Measurements from ENCODE around the gene SPRR5.

The SPRR5 gene

GRCh38 chr1:152933196-152933595 is 13.8 kb upstream of the SPRR5 start:
- Histone ChIP-seq H3K4me3 (no peak overlapping the region), H3K9me3 (ENCODE audit: low read depth, low read length) (no peaks in the 10 kb centered on the region), H3K36me3 (ENCODE audit: insufficient read depth, low read length) (no peaks in the 10 kb centered on the region), H3K9ac (ENCODE audit: insufficient read length) (no peak overlapping the region), H3K27ac (no peak overlapping the region)
- TF ChIP-seq FOXP2 (optimal IDR thresholded peaks at IDR 0.05; ENCODE audit: control extremely low read depth, extremely low read length, insufficient read depth): no peak
- no peak for TF ChIP-seq EZH2 (IDR thresholded peaks at IDR 0.05)
- no peak for TF ChIP-seq POLR2AphosphoS5 (IDR thresholded peaks at IDR 0.05; ENCODE audit: borderline replicate concordance, low read depth, low read length)
- DNase-seq (ENCODE audit: low read depth, low spot score): no peak

GRCh38 chr1:152940614-152941013 is 6.4 kb upstream of the SPRR5 start:
- no peak for DNase-seq (ENCODE audit: low read depth, low spot score)

DNA sequence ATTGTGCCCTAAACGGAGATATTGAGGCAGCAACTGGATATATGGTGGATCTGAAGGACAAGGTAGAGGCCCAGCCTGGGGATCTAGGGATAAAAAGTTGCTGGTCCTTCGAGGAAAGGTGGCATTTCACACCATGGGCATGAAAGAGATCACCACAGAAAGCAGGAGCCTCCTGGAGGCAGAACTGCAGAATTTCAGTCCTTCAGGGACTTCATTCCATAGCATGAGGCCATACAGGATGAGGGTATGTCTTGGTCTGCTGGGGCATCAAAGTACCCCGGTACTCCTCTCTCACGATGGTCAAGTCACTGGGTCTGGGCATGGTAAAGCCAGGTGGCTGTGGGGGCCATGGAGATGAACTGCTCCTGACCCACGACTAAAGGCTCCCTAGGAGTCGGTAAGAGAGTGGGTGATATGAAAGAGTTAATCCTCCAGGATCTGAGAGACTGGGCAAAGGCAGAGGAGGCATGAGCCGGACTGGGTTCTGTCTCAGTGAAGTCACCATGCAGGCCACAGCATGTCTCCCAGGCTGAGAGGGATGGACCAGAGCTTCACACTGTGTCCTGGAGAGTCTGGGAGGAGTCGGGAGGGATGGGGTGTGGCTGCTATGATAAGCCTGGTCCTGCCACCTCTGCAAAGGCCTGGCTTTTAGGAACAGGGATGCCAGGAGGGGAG is 5.8 kb upstream of the SPRR5 start:
- TF ChIP-seq POLR2AphosphoS5 (IDR thresholded peaks at IDR 0.05; ENCODE audit: borderline replicate concordance, low read depth, low read length) (no peak), FOXP2 (optimal IDR thresholded peaks at IDR 0.05; ENCODE audit: control extremely low read depth, extremely low read length, insufficient read depth) (no peak), EZH2 (IDR thresholded peaks at IDR 0.05) (no peak)
- H3K4me3 ChIP-seq: no peak overlapping the region
- DNase-seq (ENCODE audit: low read depth, low spot score): no peak

More at GRCh38 chr1:152940614-152941013, 6.4 kb upstream of the SPRR5 start:
- TF ChIP-seq FOXP2 (optimal IDR thresholded peaks at IDR 0.05; ENCODE audit: control extremely low read depth, extremely low read length, insufficient read depth) (no peak), POLR2AphosphoS5 (IDR thresholded peaks at IDR 0.05; ENCODE audit: borderline replicate concordance, low read depth, low read length) (no peak), EZH2 (IDR thresholded peaks at IDR 0.05) (no peak)
- H3K36me3 ChIP-seq (ENCODE audit: insufficient read depth, low read length): no peaks in the 10 kb centered on the region
- H3K9ac ChIP-seq (ENCODE audit: insufficient read length): no peak overlapping the region
- no peaks in the 10 kb centered on the region for H3K9me3 ChIP-seq (ENCODE audit: low read depth, low read length)
- no peak overlapping the region for H3K4me3 ChIP-seq
- H3K27ac ChIP-seq: no peak overlapping the region

GRCh38 chr1:152942161-152942560 is 4.8 kb upstream of the SPRR5 start:
- Histone ChIP-seq H3K36me3 (ENCODE audit: insufficient read depth, low read length) (no peaks in the 10 kb centered on the region), H3K4me3 (no peak overlapping the region), H3K27ac (no peak overlapping the region), H3K9me3 (ENCODE audit: low read depth, low read length) (no peaks in the 10 kb centered on the region), H3K9ac (ENCODE audit: insufficient read length) (no peak overlapping the region)
- TF ChIP-seq POLR2AphosphoS5 (IDR thresholded peaks at IDR 0.05; ENCODE audit: borderline replicate concordance, low read depth, low read length) (no peak), FOXP2 (optimal IDR thresholded peaks at IDR 0.05; ENCODE audit: control extremely low read depth, extremely low read length, insufficient read depth) (no peak), EZH2 (IDR thresholded peaks at IDR 0.05) (no peak)
- no peak for DNase-seq (ENCODE audit: low read depth, low spot score)

More for the DNA sequence above, 5.8 kb upstream of the SPRR5 start:
- Histone ChIP-seq H3K27ac (no peak overlapping the region), H3K9ac (ENCODE audit: insufficient read length) (no peak overlapping the region), H3K36me3 (ENCODE audit: insufficient read depth, low read length) (no peaks in the 10 kb centered on the region), H3K9me3 (ENCODE audit: low read depth, low read length) (no peaks in the 10 kb centered on the region)

DNA sequence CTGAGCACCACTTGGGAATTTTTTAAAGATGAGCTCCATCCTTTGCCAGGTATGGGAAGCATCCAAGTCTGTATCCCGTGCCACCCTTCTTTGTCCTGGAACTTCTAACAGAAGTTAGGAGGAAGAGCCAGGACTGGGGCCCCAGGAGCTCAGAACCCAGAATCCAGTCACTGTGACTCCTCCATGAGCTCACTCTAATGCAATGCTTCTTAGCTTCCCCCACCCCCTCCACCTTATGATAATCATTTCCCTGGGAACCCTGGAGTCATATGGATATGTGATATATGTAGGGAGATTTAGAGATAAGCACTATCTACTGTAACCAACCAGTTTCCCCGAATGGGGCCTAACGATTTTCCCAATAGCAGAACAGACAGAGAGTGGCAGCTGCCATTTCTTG is 758 bp upstream of the SPRR5 start:
- no peaks in the 10 kb centered on the region for H3K36me3 ChIP-seq (ENCODE audit: insufficient read depth, low read length)
- H3K27ac ChIP-seq: no peak overlapping the region
- no peak overlapping the region for H3K9ac ChIP-seq (ENCODE audit: insufficient read length)
- H3K4me3 ChIP-seq: no peak overlapping the region
- TF ChIP-seq EZH2 (IDR thresholded peaks at IDR 0.05) (no peak), POLR2AphosphoS5 (IDR thresholded peaks at IDR 0.05; ENCODE audit: borderline replicate concordance, low read depth, low read length) (no peak), FOXP2 (optimal IDR thresholded peaks at IDR 0.05; ENCODE audit: control extremely low read depth, extremely low read length, insufficient read depth) (no peak)
- no peak for DNase-seq (ENCODE audit: low read depth, low spot score)
- no peaks in the 10 kb centered on the region for H3K9me3 ChIP-seq (ENCODE audit: low read depth, low read length)

DNA sequence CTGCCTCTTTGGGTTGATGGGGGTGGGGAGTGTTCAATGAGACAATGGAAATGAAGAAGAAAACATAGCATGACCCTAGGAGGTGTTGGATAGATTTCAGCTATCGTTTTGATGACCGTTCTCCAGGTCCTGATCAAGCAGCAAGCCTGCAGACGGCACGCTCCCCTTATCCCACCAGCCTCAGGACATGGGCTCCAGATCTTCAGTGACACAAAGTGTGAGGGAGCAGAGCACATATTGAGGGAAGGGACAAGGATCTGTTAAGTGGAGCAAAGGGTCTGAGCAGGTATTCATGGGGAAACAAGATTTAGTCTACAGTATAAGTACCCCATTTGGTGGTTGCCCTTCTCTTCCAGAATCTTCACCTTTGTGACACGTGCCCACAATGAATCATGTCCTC is 4.7 kb downstream of the SPRR5 start:
- TF ChIP-seq POLR2AphosphoS5 (IDR thresholded peaks at IDR 0.05; ENCODE audit: borderline replicate concordance, low read depth, low read length) (no peak), EZH2 (IDR thresholded peaks at IDR 0.05) (no peak), FOXP2 (optimal IDR thresholded peaks at IDR 0.05; ENCODE audit: control extremely low read depth, extremely low read length, insufficient read depth) (no peak)
- no peaks in the 10 kb centered on the region for H3K9me3 ChIP-seq (ENCODE audit: low read depth, low read length)
- H3K4me3 ChIP-seq: no peak overlapping the region
- no peak overlapping the region for H3K9ac ChIP-seq (ENCODE audit: insufficient read length)
- no peaks in the 10 kb centered on the region for H3K36me3 ChIP-seq (ENCODE audit: insufficient read depth, low read length)
- no peak for DNase-seq (ENCODE audit: low read depth, low spot score)
- H3K27ac ChIP-seq: no peak overlapping the region

DNA sequence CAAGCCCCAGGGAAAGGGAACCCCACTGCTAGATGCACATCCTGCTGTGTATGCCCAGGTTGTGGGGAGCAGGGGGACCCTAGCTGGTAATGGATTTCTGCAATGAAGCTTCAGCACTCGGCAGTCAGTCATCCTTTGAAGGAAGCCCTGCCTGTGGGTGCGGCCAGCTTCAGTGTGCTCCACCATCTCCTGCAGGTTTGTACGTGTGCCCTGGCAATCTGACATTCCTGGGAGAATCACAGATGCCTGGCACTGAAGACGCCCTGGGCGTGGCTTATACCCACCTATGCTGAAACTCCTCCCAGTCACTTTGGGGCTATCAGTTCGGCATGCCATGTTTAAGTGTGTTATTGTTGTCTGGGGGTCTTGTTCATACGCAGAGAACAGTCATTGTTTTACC is 6.8 kb downstream of the SPRR5 start:
- DNase-seq (ENCODE audit: low read depth, low spot score): no peak

DNA sequence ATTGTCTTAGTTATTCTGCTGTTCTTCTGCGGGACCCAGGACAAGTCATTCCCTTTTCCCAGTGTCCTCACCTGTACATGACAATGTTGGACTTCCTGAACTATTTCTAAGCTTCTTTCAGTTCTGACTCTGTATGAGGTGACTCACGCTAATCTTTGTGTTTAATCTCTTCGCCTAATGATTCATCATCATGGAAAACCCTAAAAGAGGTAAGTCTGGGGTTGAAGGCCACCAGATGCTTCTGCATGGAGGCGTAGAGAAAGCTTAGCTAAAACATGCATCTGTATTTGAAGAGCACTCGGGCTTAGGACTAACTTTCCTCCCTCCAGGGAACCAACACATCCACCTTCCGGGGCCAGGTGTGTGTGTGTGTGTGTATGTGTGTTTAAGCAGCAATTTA is 7.4 kb downstream of the SPRR5 start:
- DNase-seq (ENCODE audit: low read depth, low spot score): no peak
- no peak for TF ChIP-seq POLR2AphosphoS5 (IDR thresholded peaks at IDR 0.05; ENCODE audit: borderline replicate concordance, low read depth, low read length)
- no peak for TF ChIP-seq EZH2 (IDR thresholded peaks at IDR 0.05)
- no peak for TF ChIP-seq FOXP2 (optimal IDR thresholded peaks at IDR 0.05; ENCODE audit: control extremely low read depth, extremely low read length, insufficient read depth)
- Histone ChIP-seq H3K9me3 (ENCODE audit: low read depth, low read length) (no peaks in the 10 kb centered on the region), H3K4me3 (no peak overlapping the region), H3K36me3 (ENCODE audit: insufficient read depth, low read length) (no peaks in the 10 kb centered on the region), H3K9ac (ENCODE audit: insufficient read length) (no peak overlapping the region), H3K27ac (no peak overlapping the region)

More for the DNA sequence above, 6.8 kb downstream of the SPRR5 start:
- no peak overlapping the region for H3K9ac ChIP-seq (ENCODE audit: insufficient read length)
- H3K27ac ChIP-seq: no peak overlapping the region
- H3K9me3 ChIP-seq (ENCODE audit: low read depth, low read length): no peaks in the 10 kb centered on the region
- TF ChIP-seq FOXP2 (optimal IDR thresholded peaks at IDR 0.05; ENCODE audit: control extremely low read depth, extremely low read length, insufficient read depth): no peak
- no peak for TF ChIP-seq EZH2 (IDR thresholded peaks at IDR 0.05)
- no peak for TF ChIP-seq POLR2AphosphoS5 (IDR thresholded peaks at IDR 0.05; ENCODE audit: borderline replicate concordance, low read depth, low read length)
- no peak overlapping the region for H3K4me3 ChIP-seq
- H3K36me3 ChIP-seq (ENCODE audit: insufficient read depth, low read length): no peaks in the 10 kb centered on the region

DNA sequence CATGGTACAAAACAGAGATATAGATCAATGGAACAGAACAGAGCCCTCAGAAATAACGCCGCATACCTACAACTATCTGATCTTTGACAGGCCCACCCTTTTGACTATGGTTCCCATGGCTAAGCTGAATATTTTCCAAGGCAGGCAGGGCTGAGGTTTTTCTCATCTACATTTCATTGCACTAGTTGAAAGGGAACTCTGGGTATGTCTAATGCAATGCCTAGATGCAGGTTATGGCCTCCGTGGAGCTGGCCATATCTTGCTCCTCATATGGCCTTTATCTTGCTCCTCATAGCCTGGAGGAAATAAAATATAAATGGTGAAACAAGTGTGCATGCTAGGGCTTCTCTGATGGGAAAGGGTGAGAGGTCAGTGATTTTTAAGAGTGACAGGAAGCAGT is 10.6 kb downstream of the SPRR5 start:
- H3K27ac ChIP-seq: no peak overlapping the region
- no peaks in the 10 kb centered on the region for H3K36me3 ChIP-seq (ENCODE audit: insufficient read depth, low read length)
- H3K9ac ChIP-seq (ENCODE audit: insufficient read length): no peak overlapping the region
- no peak overlapping the region for H3K4me3 ChIP-seq
- DNase-seq (ENCODE audit: low read depth, low spot score): no peak
- H3K9me3 ChIP-seq (ENCODE audit: low read depth, low read length): no peaks in the 10 kb centered on the region
- TF ChIP-seq EZH2 (IDR thresholded peaks at IDR 0.05) (no peak), POLR2AphosphoS5 (IDR thresholded peaks at IDR 0.05; ENCODE audit: borderline replicate concordance, low read depth, low read length) (no peak), FOXP2 (optimal IDR thresholded peaks at IDR 0.05; ENCODE audit: control extremely low read depth, extremely low read length, insufficient read depth) (no peak)

All from SK-N-MC (cell line).